Left ventricle myocardium inferior (tissue), 1 donor: ENCODE results near the gene TEX52. TPM values are rescaled to one million over a fixed set of nuclear protein-coding genes. Genes with fewer than 3 reads are reported as not detected.
A peak's percentile ranks its signal among the peaks of the same experiment; 100 is the strongest.

Source experiments
- DNase-seq: peaks from one replicate; pipeline ENCODE4 v3.0.0-alpha.2; 2020
- H3K27ac ChIP-seq: fragments of 200-600 bp; replicated peaks from 2 replicates; pipeline ENCODE4 v1.8.0; 2021
- H3K27me3 ChIP-seq: fragments of 200-600 bp; 2 replicates; pipeline ENCODE4 v1.8.0; 2021; ENCODE audit warnings: low read depth
- H3K36me3 ChIP-seq: fragments of 200-600 bp; 2 replicates; pipeline ENCODE4 v1.8.0; 2021
- H3K4me1 ChIP-seq: fragments of 200-600 bp; 2 replicates; pipeline ENCODE4 v1.8.0; 2021
- H3K4me3 ChIP-seq: fragments of 200-600 bp; 2 replicates; pipeline ENCODE4 v1.8.0; 2021; ENCODE audit warnings: mild to moderate bottlenecking, moderate library complexity
- H3K9me3 ChIP-seq: fragments of 200-600 bp; replicated peaks from 2 replicates; pipeline ENCODE4 v1.8.0; 2021
- CTCF ChIP-seq: fragments of 200-600 bp; IDR thresholded peaks from 2 replicates; pipeline ENCODE4 v1.8.0; 2021; ENCODE audit warnings: antibody characterized with exemption, mild to moderate bottlenecking, borderline replicate concordance
- intact Hi-C: fragments of 100-400 bp; cut with micrococcal nuclease; formaldehyde crosslinking; loops from one replicate; pipeline ENCODE4 v1.11.0; 2022
- total RNA-seq: library from RNA; stranded (reverse); fragmentation: NEBNext Ultra II Directional; extraction: Animal tissue kit (Norgen Biotek cat#: 25700); gene quantifications from one replicate; pipeline ENCODE4 v1.2.1, GENCODE V29; 2021
- donor health status: DM: no; HTN: yes; CAD: no; lungs with severe emphysema.

TEX52 gene
- total RNA-seq, 1 donor from 2014 or later: not detected

GRCh38 chr12:2845280-2845679, 11.6 kb downstream of the TEX52 start:
- Histone ChIP-seq H3K4me1 (peaks cover 17% of the 10 kb centered on the region), H3K9me3 (no peaks in the 10 kb centered on the region), H3K4me3 (no peak overlapping the region), H3K27me3 (no peaks in the 10 kb centered on the region), H3K36me3 (no peaks in the 10 kb centered on the region), H3K27ac (peak overlapping the region; percentile 43)
- intact Hi-C loops: no loop called here
- DNase-seq: peak; percentile 28
- TF ChIP-seq CTCF: no peak

GRCh38 chr12:2844786-2845185, 12.1 kb downstream of the TEX52 start:
- H3K9me3 ChIP-seq: no peaks in the 10 kb centered on the region
- intact Hi-C loops: no loop called here
- DNase-seq: no peak
- H3K36me3 ChIP-seq: no peaks in the 10 kb centered on the region
- no peaks in the 10 kb centered on the region for H3K27me3 ChIP-seq
- H3K4me1 ChIP-seq: peaks cover 17% of the 10 kb centered on the region
- H3K4me3 ChIP-seq: no peak overlapping the region
- TF ChIP-seq CTCF: no peak
- peak overlapping the region; percentile 43 for H3K27ac ChIP-seq

- peaks cover 17% of the 10 kb centered on the region for H3K4me1 ChIP-seq
- peak overlapping the region; percentile 17 for H3K27ac ChIP-seq
- peaks cover 10% of the 10 kb centered on the region for H3K36me3 ChIP-seq
- no peak for TF ChIP-seq CTCF
- H3K27me3 ChIP-seq: no peaks in the 10 kb centered on the region
- H3K9me3 ChIP-seq: no peaks in the 10 kb centered on the region
- no peak overlapping the region for H3K4me3 ChIP-seq
- no peak for DNase-seq
- intact Hi-C loops: no loop called here
Observed at GRCh38 chr12:2842948-2843347, 13.9 kb downstream of the TEX52 start.

DNA sequence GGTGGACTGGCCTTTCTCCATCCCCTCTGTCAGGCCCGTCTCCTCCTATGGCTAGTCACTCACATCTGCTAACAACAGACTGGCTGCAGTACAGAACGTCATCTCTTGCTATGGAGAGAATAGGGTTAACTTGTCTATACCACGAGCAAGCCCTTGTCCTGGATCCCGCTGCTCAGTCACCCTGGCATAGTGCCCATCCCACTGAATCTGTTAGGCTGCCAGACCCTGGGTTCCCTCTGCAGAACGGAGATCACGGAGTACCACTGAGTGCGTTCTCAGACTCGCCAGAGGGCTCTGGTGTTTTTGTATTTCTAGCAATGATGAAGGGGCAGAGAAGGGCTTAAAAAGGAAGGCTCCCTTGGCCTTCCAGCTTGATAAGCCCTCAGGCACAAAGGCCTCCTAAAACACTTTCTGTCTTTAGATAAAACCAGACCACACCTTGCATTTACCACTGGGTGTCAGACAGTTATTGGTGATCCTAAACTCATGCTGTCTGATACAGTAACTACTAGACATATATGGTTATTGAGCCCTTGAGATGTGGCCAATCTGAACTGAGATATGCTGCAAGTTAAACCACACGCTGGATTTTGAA, 15.7 kb downstream of the TEX52 start:
- Histone ChIP-seq H3K9me3 (no peaks in the 10 kb centered on the region), H3K27me3 (peaks cover 4% of the 10 kb centered on the region), H3K36me3 (peaks cover 10% of the 10 kb centered on the region), H3K4me1 (peaks cover 17% of the 10 kb centered on the region), H3K4me3 (no peak overlapping the region), H3K27ac (no peak overlapping the region)
- intact Hi-C loops: no loop called here
- DNase-seq: no peak
- TF ChIP-seq CTCF: no peak

DNA sequence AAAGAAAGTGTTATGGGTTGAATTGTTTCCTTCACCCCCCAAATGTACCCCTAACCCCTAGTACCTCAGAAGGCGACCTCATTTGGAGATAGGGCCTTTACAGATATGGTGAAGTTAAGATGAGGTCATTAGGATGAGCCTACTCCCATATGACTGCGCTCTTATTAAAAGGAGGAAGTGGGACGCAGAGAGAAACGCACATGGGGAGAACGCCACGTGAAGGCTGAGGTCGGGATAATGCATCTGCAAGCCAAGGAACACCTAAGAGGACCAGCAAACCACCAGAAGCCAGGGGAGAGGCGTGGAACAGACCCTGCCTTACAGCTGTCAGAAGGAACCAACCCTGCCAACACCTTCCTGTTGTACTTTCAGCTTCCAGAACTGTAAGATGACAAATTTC, 20.3 kb downstream of the TEX52 start:
- H3K4me1 ChIP-seq: peaks cover 28% of the 10 kb centered on the region
- intact Hi-C loops: no loop called here
- no peak overlapping the region for H3K4me3 ChIP-seq
- peaks cover 18% of the 10 kb centered on the region for H3K36me3 ChIP-seq
- peaks cover 11% of the 10 kb centered on the region for H3K27me3 ChIP-seq
- no peak for DNase-seq
- no peaks in the 10 kb centered on the region for H3K9me3 ChIP-seq
- H3K27ac ChIP-seq: no peak overlapping the region
- TF ChIP-seq CTCF: no peak
